ENCODE data around the gene EEA1.

DNA sequence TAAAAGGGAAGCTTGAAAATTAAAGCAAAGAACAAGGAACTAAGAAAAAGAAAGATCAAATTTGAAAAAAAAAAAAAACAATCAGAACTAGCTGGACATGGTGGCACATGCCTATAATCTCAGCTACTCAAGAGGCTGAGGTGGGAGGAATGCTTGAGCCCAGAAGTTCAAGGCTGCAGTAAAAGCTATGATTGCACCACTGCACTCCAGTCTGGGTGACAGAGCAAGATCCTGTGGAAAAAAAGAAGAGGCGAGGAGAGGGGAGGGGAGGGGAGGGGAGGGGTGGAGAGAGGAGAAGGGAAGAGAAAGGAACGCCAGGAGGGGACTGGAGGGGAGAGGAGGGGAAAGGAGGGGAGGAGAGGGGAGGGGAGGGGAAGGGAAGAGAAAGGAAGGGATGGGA lies 43.0 kb downstream of the EEA1 start:
- no peak for TF ChIP-seq POLR2AphosphoS5 (IDR thresholded peaks at IDR 0.05)
- TF ChIP-seq, protein P1, sequence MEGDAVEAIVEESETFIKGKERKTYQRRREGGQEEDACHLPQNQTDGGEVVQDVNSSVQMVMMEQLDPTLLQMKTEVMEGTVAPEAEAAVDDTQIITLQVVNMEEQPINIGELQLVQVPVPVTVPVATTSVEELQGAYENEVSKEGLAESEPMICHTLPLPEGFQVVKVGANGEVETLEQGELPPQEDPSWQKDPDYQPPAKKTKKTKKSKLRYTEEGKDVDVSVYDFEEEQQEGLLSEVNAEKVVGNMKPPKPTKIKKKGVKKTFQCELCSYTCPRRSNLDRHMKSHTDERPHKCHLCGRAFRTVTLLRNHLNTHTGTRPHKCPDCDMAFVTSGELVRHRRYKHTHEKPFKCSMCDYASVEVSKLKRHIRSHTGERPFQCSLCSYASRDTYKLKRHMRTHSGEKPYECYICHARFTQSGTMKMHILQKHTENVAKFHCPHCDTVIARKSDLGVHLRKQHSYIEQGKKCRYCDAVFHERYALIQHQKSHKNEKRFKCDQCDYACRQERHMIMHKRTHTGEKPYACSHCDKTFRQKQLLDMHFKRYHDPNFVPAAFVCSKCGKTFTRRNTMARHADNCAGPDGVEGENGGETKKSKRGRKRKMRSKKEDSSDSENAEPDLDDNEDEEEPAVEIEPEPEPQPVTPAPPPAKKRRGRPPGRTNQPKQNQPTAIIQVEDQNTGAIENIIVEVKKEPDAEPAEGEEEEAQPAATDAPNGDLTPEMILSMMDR (IDR thresholded peaks at IDR 0.05): no peak
